ENCODE results near the gene FRA10AC1. TPM values are rescaled to one million over a fixed set of nuclear protein-coding genes. Genes with fewer than 3 reads are reported as not detected.

Gene FRA10AC1
- total and polyA plus RNA-seq, 5 donors from 2014 or later: 5.1 to 16.5 (median 6.0) TPM

- peaks cover 0 to 7% (median 4%) of the 10 kb centered on the region in 4 donors for H3K4me1 Mint-ChIP-seq
- H3K27me3 ChIP-seq (ENCODE audit: control insufficient read depth, insufficient read depth, low read length): no peaks in the 10 kb centered on the region
- no peak overlapping the region for H3K27ac Mint-ChIP-seq
- no peaks in the 10 kb centered on the region for H3K4me1 ChIP-seq (ENCODE audit: control insufficient read depth, insufficient read depth, low read length, poor library complexity, severe bottlenecking)
- H3K27ac ChIP-seq (ENCODE audit: insufficient read depth, low read length, poor library complexity, severe bottlenecking): no peak overlapping the region
- DNase-seq (no peak), ATAC-seq (ENCODE audit: low read depth in 2 of 2) (no peak)
- H3K9me3 ChIP-seq (ENCODE audit: control insufficient read depth in 2 of 2, low read length in 2 of 2): no peaks in the 10 kb centered on the region
- H3K36me3 Mint-ChIP-seq: peaks cover 16% of the 10 kb centered on the region
- no peaks in the 10 kb centered on the region for H3K9me3 Mint-ChIP-seq
- no peak overlapping the region for H3K4me3 ChIP-seq (ENCODE audit: low read depth, low read length)
- peaks cover 40% of the 10 kb centered on the region for H3K36me3 ChIP-seq (ENCODE audit: control insufficient read depth, insufficient read depth, low read length)
- H3K27me3 Mint-ChIP-seq: no peaks in the 10 kb centered on the region
- no peak overlapping the region for H3K4me3 Mint-ChIP-seq
Observed at GRCh38 chr10:93667795-93668194, 34.6 kb downstream of the FRA10AC1 start.

- ATAC-seq (ENCODE audit: low read depth in 2 of 2) (no peak), DNase-seq (no peak)
- H3K9me3 ChIP-seq (ENCODE audit: control insufficient read depth in 2 of 2, low read length in 2 of 2): no peaks in the 10 kb centered on the region
- peaks cover 0 to 2% (median 0%) of the 10 kb centered on the region in 7 donors for H3K9me3 Mint-ChIP-seq
- H3K27me3 ChIP-seq (ENCODE audit: control insufficient read depth, insufficient read depth, low read length): no peaks in the 10 kb centered on the region
- H3K4me3 Mint-ChIP-seq: no peak overlapping the region
- peaks cover 0 to 3% (median 0%) of the 10 kb centered on the region in 4 donors for H3K4me1 Mint-ChIP-seq
- peaks cover 22% of the 10 kb centered on the region for H3K36me3 Mint-ChIP-seq
- peaks cover 39% of the 10 kb centered on the region for H3K36me3 ChIP-seq (ENCODE audit: control insufficient read depth, insufficient read depth, low read length)
- H3K27ac ChIP-seq (ENCODE audit: insufficient read depth, low read length, poor library complexity, severe bottlenecking): no peak overlapping the region
- no peak overlapping the region for H3K4me3 ChIP-seq (ENCODE audit: low read depth, low read length)
- no peak overlapping the region for H3K27ac Mint-ChIP-seq
- H3K4me1 ChIP-seq (ENCODE audit: control insufficient read depth, insufficient read depth, low read length, poor library complexity, severe bottlenecking): no peaks in the 10 kb centered on the region
- H3K27me3 Mint-ChIP-seq: no peaks in the 10 kb centered on the region
Observed at GRCh38 chr10:93666030-93666429, 36.4 kb downstream of the FRA10AC1 start.

GRCh38 chr10:93657757-93658156 is 44.6 kb downstream of the FRA10AC1 start:
- Mint-ChIP-seq H3K4me1 (peaks cover 0 to 5% (median 1%) of the 10 kb centered on the region in 4 donors), H3K36me3 (peaks cover 16% of the 10 kb centered on the region), H3K27ac (no peak overlapping the region), H3K9me3 (peaks cover 0 to 2% (median 0%) of the 10 kb centered on the region in 7 donors), H3K4me3 (no peak overlapping the region), H3K27me3 (no peaks in the 10 kb centered on the region)
- H3K4me3 ChIP-seq (ENCODE audit: low read depth, low read length): no peak overlapping the region
- DNase-seq: no peak
- H3K9me3 ChIP-seq (ENCODE audit: control insufficient read depth in 2 of 2, low read length in 2 of 2): no peaks in the 10 kb centered on the region
- H3K4me1 ChIP-seq (ENCODE audit: control insufficient read depth, insufficient read depth, low read length, poor library complexity, severe bottlenecking): no peaks in the 10 kb centered on the region
- H3K27ac ChIP-seq (ENCODE audit: insufficient read depth, low read length, poor library complexity, severe bottlenecking): no peak overlapping the region
- no peak for ATAC-seq (ENCODE audit: low read depth in 2 of 2)
- H3K36me3 ChIP-seq (ENCODE audit: control insufficient read depth, insufficient read depth, low read length): peaks cover 8% of the 10 kb centered on the region
- no peaks in the 10 kb centered on the region for H3K27me3 ChIP-seq (ENCODE audit: control insufficient read depth, insufficient read depth, low read length)

DNA sequence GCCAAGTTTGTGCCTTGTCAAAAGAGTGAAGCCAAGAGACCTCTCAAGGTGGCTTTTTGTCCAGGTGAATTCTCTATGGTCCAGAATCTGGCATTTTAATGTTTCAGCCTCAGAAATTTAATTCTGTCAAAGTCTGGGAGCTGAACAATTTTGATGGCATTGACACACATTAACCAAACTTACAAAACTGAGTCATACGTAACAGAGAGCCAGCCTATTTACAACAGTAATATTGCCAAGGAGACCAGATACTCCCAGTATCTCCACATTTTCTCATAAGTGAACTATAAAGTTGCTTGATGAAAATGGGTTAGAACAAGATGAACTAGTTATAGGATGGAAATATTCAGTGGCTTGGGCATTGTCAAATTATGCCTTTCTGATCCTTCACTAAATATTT is 46.2 kb downstream of the FRA10AC1 start:
- Histone ChIP-seq H3K36me3 (ENCODE audit: control insufficient read depth, insufficient read depth, low read length) (peaks cover 8% of the 10 kb centered on the region), H3K4me3 (ENCODE audit: low read depth, low read length) (no peak overlapping the region), H3K4me1 (ENCODE audit: control insufficient read depth, insufficient read depth, low read length, poor library complexity, severe bottlenecking) (no peaks in the 10 kb centered on the region), H3K27me3 (ENCODE audit: control insufficient read depth, insufficient read depth, low read length) (no peaks in the 10 kb centered on the region), H3K9me3 (ENCODE audit: control insufficient read depth in 2 of 2, low read length in 2 of 2) (no peaks in the 10 kb centered on the region), H3K27ac (ENCODE audit: insufficient read depth, low read length, poor library complexity, severe bottlenecking) (no peak overlapping the region)
- DNase-seq (no peak), ATAC-seq (ENCODE audit: low read depth in 2 of 2) (no peak)
- H3K4me3 Mint-ChIP-seq: no peak overlapping the region
- H3K27ac Mint-ChIP-seq: no peak overlapping the region
- H3K36me3 Mint-ChIP-seq: peaks cover 12% of the 10 kb centered on the region
- H3K27me3 Mint-ChIP-seq: no peaks in the 10 kb centered on the region
- peaks cover 0 to 1% (median 0%) of the 10 kb centered on the region in 7 donors for H3K9me3 Mint-ChIP-seq
- peaks cover 0 to 5% (median under 1%) of the 10 kb centered on the region in 4 donors for H3K4me1 Mint-ChIP-seq

DNA sequence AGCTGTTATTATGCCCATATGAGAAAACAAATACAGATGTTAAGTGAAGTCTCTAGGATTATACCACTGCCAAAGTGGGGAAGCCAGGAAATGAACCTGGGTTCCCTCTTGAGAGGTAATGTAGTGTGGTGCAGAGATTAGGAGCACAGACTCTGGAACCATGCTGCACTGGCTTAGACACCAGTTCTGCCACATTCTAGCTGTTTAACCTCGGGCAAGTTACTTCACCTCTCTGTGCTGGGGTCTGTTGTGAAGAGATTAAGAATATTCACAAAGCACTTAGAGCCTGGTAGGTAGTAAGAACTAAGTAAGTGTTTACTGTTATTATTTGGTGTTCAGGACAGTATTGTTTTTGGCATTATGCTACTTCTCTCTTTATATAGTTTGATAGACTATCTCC is 48.2 kb downstream of the FRA10AC1 start:
- H3K9me3 ChIP-seq (ENCODE audit: control insufficient read depth in 2 of 2, low read length in 2 of 2): no peaks in the 10 kb centered on the region
- DNase-seq: no peak
- no peaks in the 10 kb centered on the region for H3K4me1 ChIP-seq (ENCODE audit: control insufficient read depth, insufficient read depth, low read length, poor library complexity, severe bottlenecking)
- H3K36me3 ChIP-seq (ENCODE audit: control insufficient read depth, insufficient read depth, low read length): no peaks in the 10 kb centered on the region
- Mint-ChIP-seq H3K27ac (no peak overlapping the region), H3K27me3 (peaks cover under 1% of the 10 kb centered on the region), H3K4me1 (no peaks in the 10 kb centered on the region), H3K36me3 (no peaks in the 10 kb centered on the region), H3K9me3 (peaks cover 0 to 4% (median 0%) of the 10 kb centered on the region in 7 donors), H3K4me3 (no peak overlapping the region)
- ATAC-seq (ENCODE audit: low read depth in 2 of 2): no peak
- no peaks in the 10 kb centered on the region for H3K27me3 ChIP-seq (ENCODE audit: control insufficient read depth, insufficient read depth, low read length)
- H3K4me3 ChIP-seq (ENCODE audit: low read depth, low read length): no peak overlapping the region
- H3K27ac ChIP-seq (ENCODE audit: insufficient read depth, low read length, poor library complexity, severe bottlenecking): no peak overlapping the region

DNA sequence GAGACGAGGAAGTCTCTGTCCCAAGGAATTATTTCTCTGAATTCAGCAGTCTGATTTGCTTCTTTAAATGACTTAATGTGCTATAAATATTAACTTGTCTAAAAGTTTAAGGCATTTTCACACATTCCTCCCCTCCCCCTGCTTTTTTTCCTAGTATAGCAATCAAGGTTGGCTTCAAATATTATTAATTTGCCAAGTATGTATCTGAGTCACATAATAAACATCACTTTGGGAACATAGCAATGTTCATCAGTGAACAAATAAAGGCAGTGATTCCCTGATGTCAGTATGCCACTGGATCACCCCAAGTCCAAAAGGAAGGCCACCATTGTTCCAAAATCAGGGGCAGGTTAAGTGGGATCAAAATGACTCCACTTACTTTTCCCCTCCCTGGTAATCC is 49.5 kb downstream of the FRA10AC1 start:
- DNase-seq (no peak), ATAC-seq (ENCODE audit: low read depth in 2 of 2) (no peak)
- Histone ChIP-seq H3K27me3 (ENCODE audit: control insufficient read depth, insufficient read depth, low read length) (no peaks in the 10 kb centered on the region), H3K36me3 (ENCODE audit: control insufficient read depth, insufficient read depth, low read length) (no peaks in the 10 kb centered on the region), H3K4me1 (ENCODE audit: control insufficient read depth, insufficient read depth, low read length, poor library complexity, severe bottlenecking) (no peaks in the 10 kb centered on the region), H3K4me3 (ENCODE audit: low read depth, low read length) (no peak overlapping the region), H3K9me3 (ENCODE audit: control insufficient read depth in 2 of 2, low read length in 2 of 2) (no peaks in the 10 kb centered on the region), H3K27ac (ENCODE audit: insufficient read depth, low read length, poor library complexity, severe bottlenecking) (no peak overlapping the region)
- H3K27me3 Mint-ChIP-seq: peaks cover 9% of the 10 kb centered on the region
- no peaks in the 10 kb centered on the region for H3K4me1 Mint-ChIP-seq
- H3K9me3 Mint-ChIP-seq: peaks cover 0 to 4% (median 0%) of the 10 kb centered on the region in 7 donors
- no peak overlapping the region for H3K27ac Mint-ChIP-seq
- H3K36me3 Mint-ChIP-seq: no peaks in the 10 kb centered on the region
- H3K4me3 Mint-ChIP-seq: no peak overlapping the region

- Histone ChIP-seq H3K27me3 (ENCODE audit: control insufficient read depth, insufficient read depth, low read length) (peaks cover 2% of the 10 kb centered on the region), H3K9me3 (ENCODE audit: control insufficient read depth in 2 of 2, low read length in 2 of 2) (no peaks in the 10 kb centered on the region), H3K4me3 (ENCODE audit: low read depth, low read length) (no peak overlapping the region), H3K36me3 (ENCODE audit: control insufficient read depth, insufficient read depth, low read length) (no peaks in the 10 kb centered on the region), H3K4me1 (ENCODE audit: control insufficient read depth, insufficient read depth, low read length, poor library complexity, severe bottlenecking) (no peaks in the 10 kb centered on the region), H3K27ac (ENCODE audit: insufficient read depth, low read length, poor library complexity, severe bottlenecking) (no peak overlapping the region)
- peaks cover 0 to 2% (median 0%) of the 10 kb centered on the region in 7 donors for H3K9me3 Mint-ChIP-seq
- no peak overlapping the region for H3K4me3 Mint-ChIP-seq
- DNase-seq (no peak), ATAC-seq (ENCODE audit: low read depth in 2 of 2) (no peak)
- H3K27me3 Mint-ChIP-seq: peaks cover 18% of the 10 kb centered on the region
- no peaks in the 10 kb centered on the region for H3K4me1 Mint-ChIP-seq
- H3K36me3 Mint-ChIP-seq: no peaks in the 10 kb centered on the region
- H3K27ac Mint-ChIP-seq: no peak overlapping the region
Observed at GRCh38 chr10:93639791-93640190, 62.6 kb downstream of the FRA10AC1 start.

GRCh38 chr10:93630625-93631557 is 71.5 kb downstream of the FRA10AC1 start:
- Mint-ChIP-seq H3K27me3 (peaks cover 27% of the 10 kb centered on the region), H3K4me1 (no peaks in the 10 kb centered on the region), H3K27ac (no peak overlapping the region), H3K36me3 (no peaks in the 10 kb centered on the region), H3K9me3 (peaks cover 0 to 3% (median 0%) of the 10 kb centered on the region in 7 donors), H3K4me3 (no peak overlapping the region)
- no peaks in the 10 kb centered on the region for H3K27me3 ChIP-seq (ENCODE audit: control insufficient read depth, insufficient read depth, low read length)
- no peaks in the 10 kb centered on the region for H3K36me3 ChIP-seq (ENCODE audit: control insufficient read depth, insufficient read depth, low read length)
- ATAC-seq (ENCODE audit: low read depth in 2 of 2): no peak
- DNase-seq: no peak
- H3K9me3 ChIP-seq (ENCODE audit: control insufficient read depth in 2 of 2, low read length in 2 of 2): no peaks in the 10 kb centered on the region
- no peak overlapping the region for H3K4me3 ChIP-seq (ENCODE audit: low read depth, low read length)
- H3K27ac ChIP-seq (ENCODE audit: insufficient read depth, low read length, poor library complexity, severe bottlenecking): no peak overlapping the region
- H3K4me1 ChIP-seq (ENCODE audit: control insufficient read depth, insufficient read depth, low read length, poor library complexity, severe bottlenecking): no peaks in the 10 kb centered on the region

Data from CD4-positive, CD25-positive, alpha-beta regulatory T cell (primary cell).